GM23338 (cell line): Measurements from ENCODE around the gene TMEM201. TPM values are rescaled to one million over a fixed set of nuclear protein-coding genes. Genes with fewer than 3 reads are reported as not detected.

Experiments
- ATAC-seq: fragments of 200-7000 bp; cut with Tn5 transposase; 3 replicates; pipeline ENCODE4 v1.9.1; 2020
- DNase-seq: peaks from one replicate; pipeline ENCODE4 v3.0.0-alpha.2; 2015; ENCODE audit warnings: low spot score
- H2AFZ ChIP-seq: fragments of 200-600 bp; sonication (generic); 2 replicates; pipeline ENCODE4 v1.8.0; 2016; ENCODE audit warnings: antibody characterized with exemption, mild to moderate bottlenecking, moderate library complexity
- H3F3A ChIP-seq: fragments of 200-600 bp; sonication (generic); replicated peaks from 2 replicates; pipeline ENCODE4 v1.8.0; 2017; ENCODE audit warnings: antibody characterized with exemption, mixed run types, low read depth
- H3K27ac ChIP-seq: fragments of 200-600 bp; sonication (generic); 2 replicates; pipeline ENCODE4 v1.6.1; 2016; ENCODE audit warnings: low read depth
- H3K27me3 ChIP-seq: fragments of 200-600 bp; sonication (generic); 2 replicates; pipeline ENCODE4 v1.8.0; 2016; ENCODE audit warnings: mild to moderate bottlenecking, mixed run types, moderate library complexity; ENCODE audit not compliant: insufficient read depth
- H3K36me3 ChIP-seq: fragments of 200-600 bp; sonication (generic); 2 replicates; pipeline ENCODE4 v1.8.0; 2016; ENCODE audit warnings: mild to moderate bottlenecking; ENCODE audit not compliant: insufficient read depth
- H3K4me1 ChIP-seq: fragments of 200-600 bp; sonication (generic); 2 replicates; pipeline ENCODE4 v1.8.0; 2016; ENCODE audit warnings: mild to moderate bottlenecking, moderate library complexity; ENCODE audit not compliant: insufficient read depth
- H3K4me2 ChIP-seq: fragments of 200-600 bp; sonication (generic); 2 replicates; pipeline ENCODE4 v1.7.1; 2017; ENCODE audit warnings: mixed run types
- H3K4me3 ChIP-seq: fragments of 200-600 bp; sonication (generic); 2 replicates; pipeline ENCODE4 v1.6.1; 2016; ENCODE audit warnings: mixed run types
- H3K79me2 ChIP-seq: fragments of 200-600 bp; sonication (generic); replicated peaks from 2 replicates; pipeline ENCODE4 v1.8.0; 2017; ENCODE audit warnings: mild to moderate bottlenecking; ENCODE audit not compliant: insufficient read depth
- H3K9me2 ChIP-seq: fragments of 200-600 bp; sonication (generic); 2 replicates; pipeline ENCODE4 v1.8.0; 2017; ENCODE audit not compliant: insufficient read depth
- H4K20me1 ChIP-seq: fragments of 200-600 bp; sonication (generic); replicated peaks from 2 replicates; pipeline ENCODE4 v1.8.0; 2017; ENCODE audit warnings: mild to moderate bottlenecking; ENCODE audit not compliant: insufficient read depth
- H3K27ac Mint-ChIP-seq: 2 replicates; pipeline ENCODE4 v1.8.0; 2020; ENCODE audit warnings: inconsistent platforms, mild to moderate bottlenecking, moderate library complexity, mixed read lengths
- H3K27me3 Mint-ChIP-seq: 3 replicates; pipeline ENCODE4 v1.8.0; 2022; ENCODE audit warnings: low read depth, mild to moderate bottlenecking, moderate library complexity, mixed read lengths, inconsistent platforms; ENCODE audit not compliant: insufficient read depth, poor library complexity
- H3K36me3 Mint-ChIP-seq: 3 replicates; pipeline ENCODE4 v1.8.0; 2021; ENCODE audit warnings: low read depth, mild to moderate bottlenecking, inconsistent platforms, moderate library complexity, mixed read lengths
- H3K4me1 Mint-ChIP-seq: 3 replicates; pipeline ENCODE4 v1.8.0; 2020; ENCODE audit warnings: mild to moderate bottlenecking, inconsistent platforms, mixed read lengths
- H3K4me3 Mint-ChIP-seq: 3 replicates; pipeline ENCODE4 v1.8.0; 2021; ENCODE audit warnings: moderate library complexity, mild to moderate bottlenecking, inconsistent platforms, mixed read lengths
- H3K9me3 Mint-ChIP-seq: 3 replicates; pipeline ENCODE4 v1.8.0; 2020; ENCODE audit warnings: moderate library complexity, mild to moderate bottlenecking, inconsistent platforms, mixed read lengths
- CREB1 ChIP-seq: fragments of 250-450 bp; sonication (Bioruptor Pico); IDR thresholded peaks from 2 replicates; pipeline ENCODE4 v1.5.0; 2020; ENCODE audit warnings: low read depth, mild to moderate bottlenecking, moderate library complexity
- EZH2 ChIP-seq: fragments of 200-600 bp; sonication (generic); IDR thresholded peaks from one replicate; pipeline ENCODE4 v1.8.0; 2017; ENCODE audit warnings: antibody characterized with exemption, mild to moderate bottlenecking, low read depth; ENCODE audit not compliant: unreplicated experiment
- EZH2phosphoT487 ChIP-seq: fragments of 200-600 bp; sonication (generic); IDR thresholded peaks from one replicate; pipeline ENCODE4 v1.8.1; 2018; ENCODE audit warnings: antibody characterized with exemption; ENCODE audit not compliant: unreplicated experiment
- POLR2AphosphoS5 ChIP-seq: IDR thresholded peaks from 2 replicates; pipeline ENCODE4 v1.6.1; 2016; ENCODE audit warnings: antibody characterized with exemption, low read depth
- REST ChIP-seq: IDR thresholded peaks from one replicate; pipeline ENCODE4 v1.6.1; 2018; ENCODE audit warnings: antibody characterized with exemption; ENCODE audit not compliant: unreplicated experiment
- STAT1 ChIP-seq: IDR thresholded peaks from one replicate; pipeline ENCODE4 v1.6.1; 2016; ENCODE audit warnings: antibody characterized with exemption; ENCODE audit not compliant: unreplicated experiment
- ZNF114 ChIP-seq: fragments of 250-450 bp; sonication (Bioruptor Pico); IDR thresholded peaks from 2 replicates; pipeline ENCODE4 v1.5.0; 2020; ENCODE audit warnings: mild to moderate bottlenecking, moderate library complexity
- ZNF331 ChIP-seq: fragments of 250-450 bp; sonication (Bioruptor Pico); IDR thresholded peaks from 2 replicates; pipeline ENCODE4 v1.5.0; 2020; ENCODE audit warnings: low read depth, mild to moderate bottlenecking, moderate library complexity
- polyA plus RNA-seq: library from polyadenylated mRNA; unstranded; fragments of >200 nt; fragmentation: Nextera tagmentation; extraction: Ambion mirVana; gene quantifications from 2 replicates; pipeline ENCODE4 v1.2.1, GENCODE V29; 2016
- total RNA-seq: library from RNA; depleted of rRNA; stranded (reverse); fragments of >200 nt; shearing (Covaris generic); gene quantifications from 2 replicates; pipeline ENCODE4 v1.2.3, GENCODE V29; 2014

Gene TMEM201
- total and polyA plus RNA-seq, 2 experiments from 2014 or later = 11.6 to 27.2 TPM

- TF ChIP-seq REST (no peak), STAT1 (no peak), ZNF331 (CRISPR knock-in tag) (no peak)
Measured at GRCh38 chr1:9597361-9598315, 8.9 kb downstream of the TMEM201 start (continued).

- ATAC-seq = no peak
- TF ChIP-seq ZNF114 (CRISPR knock-in tag) = no peak
- TF ChIP-seq EZH2 = no peak
- no peak for TF ChIP-seq CREB1 (CRISPR knock-in tag)
- no peak for TF ChIP-seq EZH2phosphoT487
- Mint-ChIP-seq H3K4me3 (no peak overlapping the region), H3K27me3 (peaks cover 6% of the 10 kb centered on the region), H3K9me3 (no peaks in the 10 kb centered on the region), H3K4me1 (peaks cover 5% of the 10 kb centered on the region), H3K36me3 (peaks cover 19% of the 10 kb centered on the region; the same call in 2 of the 3 replicates), H3K27ac (no peak overlapping the region)
- Histone ChIP-seq H3K27me3 (no peaks in the 10 kb centered on the region), H3F3A (no peaks in the 10 kb centered on the region), H3K9me2 (no peaks in the 10 kb centered on the region), H3K4me2 (no peak overlapping the region), H2AFZ (no peak overlapping the region), H3K4me3 (no peak overlapping the region), H3K79me2 (peaks cover 24% of the 10 kb centered on the region), H3K27ac (no peak overlapping the region), H3K4me1 (peaks cover 6% of the 10 kb centered on the region; the same call in 1 of the 2 replicates), H3K36me3 (peaks cover 10% of the 10 kb centered on the region; the same call in 1 of the 2 replicates), H4K20me1 (peaks cover 22% of the 10 kb centered on the region)
- no peak for DNase-seq
Measured at GRCh38 chr1:9598316-9598700, 9.6 kb downstream of the TMEM201 start.

- no peak overlapping the region for H3K4me2 ChIP-seq
- DNase-seq = no peak
- TF ChIP-seq POLR2AphosphoS5 (no peak), STAT1 (no peak), REST (no peak), CREB1 (CRISPR knock-in tag) (no peak)
Measured at GRCh38 chr1:9599741-9600140, 11.0 kb downstream of the TMEM201 start.

More at GRCh38 chr1:9599741-9600140, 11.0 kb downstream of the TMEM201 start:
- H3K9me3 Mint-ChIP-seq = no peaks in the 10 kb centered on the region; the same call in 2 of the 3 replicates
- H3K27ac ChIP-seq = no peak overlapping the region
- H3K36me3 Mint-ChIP-seq = peaks cover 26% of the 10 kb centered on the region
- H3K27me3 Mint-ChIP-seq = peaks cover 6% of the 10 kb centered on the region
- H3K4me3 Mint-ChIP-seq = no peak overlapping the region
- peaks cover 2% of the 10 kb centered on the region; the same call in 1 of the 3 replicates for H3K4me1 Mint-ChIP-seq
- peaks cover 10% of the 10 kb centered on the region for H3K79me2 ChIP-seq
- H3K27ac Mint-ChIP-seq = no peak overlapping the region
- H4K20me1 ChIP-seq = peaks cover 7% of the 10 kb centered on the region; the same call in 1 of the 2 replicates
- no peaks in the 10 kb centered on the region for H3K27me3 ChIP-seq
- H3K4me3 ChIP-seq = no peak overlapping the region
- no peak overlapping the region for H2AFZ ChIP-seq
- no peaks in the 10 kb centered on the region for H3K9me2 ChIP-seq
- H3K4me1 ChIP-seq = no peaks in the 10 kb centered on the region
- ATAC-seq = no peak
- peaks cover 10% of the 10 kb centered on the region; the same call in 1 of the 2 replicates for H3K36me3 ChIP-seq
- H3F3A ChIP-seq = no peaks in the 10 kb centered on the region
